ENCODE results near the gene NADK2. TPM values are rescaled to one million over a fixed set of nuclear protein-coding genes. Genes with fewer than 3 reads are reported as not detected.

The NADK2 gene
- total RNA-seq, 1 donor, result 34.7 TPM

DNA sequence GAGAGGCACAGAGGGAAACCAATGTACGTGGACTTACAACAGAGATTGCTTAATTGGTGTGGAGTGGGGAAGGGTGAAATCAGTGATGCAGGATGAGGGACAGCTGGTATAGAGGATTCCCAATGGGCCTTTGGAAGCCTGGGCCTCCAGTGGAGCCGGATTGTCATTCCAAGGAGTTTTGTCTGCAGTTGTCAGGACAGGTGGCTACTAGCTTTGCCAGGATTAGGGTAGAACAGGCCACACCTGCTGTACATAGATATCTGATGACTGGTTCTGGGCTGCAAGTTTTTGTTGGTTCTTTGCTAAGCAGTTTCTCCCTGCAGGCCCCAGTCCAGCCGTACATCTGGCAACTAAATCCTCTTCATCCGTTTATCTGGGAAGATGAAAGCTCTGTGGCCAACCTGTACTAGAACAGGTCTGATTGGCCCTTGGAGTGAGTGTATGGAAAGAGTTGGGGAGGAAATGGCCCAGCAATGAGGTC, 85.6 kb downstream of the NADK2 start:
- peak overlapping the region; percentile 37 for H3K4me2 ChIP-seq (ENCODE audit: insufficient read depth, low read length)

DNA sequence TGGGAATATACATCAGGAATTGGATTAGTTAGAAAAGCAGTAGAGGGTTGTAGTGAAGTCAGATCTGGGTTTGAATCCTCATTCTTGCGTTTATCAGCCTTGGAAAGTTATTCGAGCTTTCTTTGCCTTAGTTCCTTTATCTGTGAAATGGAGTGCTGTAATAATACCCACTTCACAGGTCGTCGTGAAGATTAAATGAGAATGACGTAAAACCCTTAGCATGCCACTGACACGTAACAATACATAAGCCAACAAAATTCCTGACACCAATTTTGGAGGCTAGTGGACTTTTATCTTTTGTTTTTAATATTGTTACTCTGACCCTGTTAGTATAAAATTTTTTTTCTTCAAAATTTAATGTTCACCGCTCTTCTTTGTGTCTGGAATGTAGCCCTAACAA, 86.4 kb downstream of the NADK2 start:
- Histone ChIP-seq H3K27ac (ENCODE audit: low read depth, low read length) (no peak overlapping the region), H3K9me3 (ENCODE audit: low read depth, low read length) (no peaks in the 10 kb centered on the region), H3K4me1 (ENCODE audit: insufficient read depth, low read length) (peaks cover 28% of the 10 kb centered on the region), H4K20me1 (ENCODE audit: insufficient read depth, low read length) (peaks cover 6% of the 10 kb centered on the region), H3K4me2 (ENCODE audit: insufficient read depth, low read length) (no peak overlapping the region), H3K79me2 (ENCODE audit: insufficient read depth, low read length) (peaks cover 83% of the 10 kb centered on the region), H2AFZ (ENCODE audit: low read length) (no peak overlapping the region), H3K36me3 (ENCODE audit: insufficient read depth, low read length) (peaks cover 42% of the 10 kb centered on the region), H3K27me3 (ENCODE audit: insufficient read depth, low read length) (no peaks in the 10 kb centered on the region), H3K4me3 (ENCODE audit: insufficient read depth, low read length) (no peak overlapping the region)
- DNase-seq (ENCODE audit: insufficient read length, low spot score, missing footprints), result no peak
- TF ChIP-seq, protein P1, sequence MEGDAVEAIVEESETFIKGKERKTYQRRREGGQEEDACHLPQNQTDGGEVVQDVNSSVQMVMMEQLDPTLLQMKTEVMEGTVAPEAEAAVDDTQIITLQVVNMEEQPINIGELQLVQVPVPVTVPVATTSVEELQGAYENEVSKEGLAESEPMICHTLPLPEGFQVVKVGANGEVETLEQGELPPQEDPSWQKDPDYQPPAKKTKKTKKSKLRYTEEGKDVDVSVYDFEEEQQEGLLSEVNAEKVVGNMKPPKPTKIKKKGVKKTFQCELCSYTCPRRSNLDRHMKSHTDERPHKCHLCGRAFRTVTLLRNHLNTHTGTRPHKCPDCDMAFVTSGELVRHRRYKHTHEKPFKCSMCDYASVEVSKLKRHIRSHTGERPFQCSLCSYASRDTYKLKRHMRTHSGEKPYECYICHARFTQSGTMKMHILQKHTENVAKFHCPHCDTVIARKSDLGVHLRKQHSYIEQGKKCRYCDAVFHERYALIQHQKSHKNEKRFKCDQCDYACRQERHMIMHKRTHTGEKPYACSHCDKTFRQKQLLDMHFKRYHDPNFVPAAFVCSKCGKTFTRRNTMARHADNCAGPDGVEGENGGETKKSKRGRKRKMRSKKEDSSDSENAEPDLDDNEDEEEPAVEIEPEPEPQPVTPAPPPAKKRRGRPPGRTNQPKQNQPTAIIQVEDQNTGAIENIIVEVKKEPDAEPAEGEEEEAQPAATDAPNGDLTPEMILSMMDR (IDR thresholded peaks at IDR 0.05; ENCODE audit: extremely low read depth, low read depth, low read length), result no peak

More for the DNA sequence above, 85.6 kb downstream of the NADK2 start:
- Histone ChIP-seq H3K9me3 (ENCODE audit: low read depth, low read length) (no peaks in the 10 kb centered on the region), H3K36me3 (ENCODE audit: insufficient read depth, low read length) (peaks cover 50% of the 10 kb centered on the region), H4K20me1 (ENCODE audit: insufficient read depth, low read length) (peaks cover 6% of the 10 kb centered on the region), H3K27ac (ENCODE audit: low read depth, low read length) (peak overlapping the region; percentile 59), H3K4me1 (ENCODE audit: insufficient read depth, low read length) (peaks cover 25% of the 10 kb centered on the region), H3K27me3 (ENCODE audit: insufficient read depth, low read length) (no peaks in the 10 kb centered on the region), H3K79me2 (ENCODE audit: insufficient read depth, low read length) (peaks cover 82% of the 10 kb centered on the region), H2AFZ (ENCODE audit: low read length) (no peak overlapping the region), H3K4me3 (ENCODE audit: insufficient read depth, low read length) (no peak overlapping the region)
- DNase-seq (ENCODE audit: insufficient read length, low spot score, missing footprints), result no peak
- TF ChIP-seq, protein P1 (IDR thresholded peaks at IDR 0.05; ENCODE audit: extremely low read depth, low read depth, low read length), result no peak

DNA sequence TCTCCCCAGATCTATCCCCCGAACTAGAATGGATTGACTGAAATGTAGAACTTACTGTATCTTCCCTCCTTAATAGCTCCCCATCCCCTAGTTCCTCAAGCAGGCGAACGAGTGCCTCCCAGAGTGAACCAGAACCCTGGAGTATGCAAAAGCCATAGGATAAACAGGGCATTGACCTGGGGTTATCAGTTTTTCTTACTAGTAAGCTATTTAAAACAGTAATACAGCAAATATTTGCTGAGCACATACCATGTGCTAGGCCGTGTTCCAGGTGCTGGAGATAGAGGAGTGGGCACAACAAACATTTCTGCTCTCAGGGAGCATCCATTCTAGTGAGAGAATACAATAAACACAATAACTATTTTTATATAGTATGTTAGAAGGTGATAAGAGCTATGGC, 88.0 kb downstream of the NADK2 start:
- Histone ChIP-seq H3K79me2 (ENCODE audit: insufficient read depth, low read length) (peaks cover 80% of the 10 kb centered on the region), H3K36me3 (ENCODE audit: insufficient read depth, low read length) (peaks cover 26% of the 10 kb centered on the region), H4K20me1 (ENCODE audit: insufficient read depth, low read length) (peaks cover 6% of the 10 kb centered on the region), H3K4me2 (ENCODE audit: insufficient read depth, low read length) (peak overlapping the region; percentile 95), H3K27ac (ENCODE audit: low read depth, low read length) (peak overlapping the region; percentile 7), H3K4me3 (ENCODE audit: insufficient read depth, low read length) (peak overlapping the region; percentile 91), H2AFZ (ENCODE audit: low read length) (no peak overlapping the region), H3K9me3 (ENCODE audit: low read depth, low read length) (no peaks in the 10 kb centered on the region), H3K4me1 (ENCODE audit: insufficient read depth, low read length) (peaks cover 28% of the 10 kb centered on the region), H3K27me3 (ENCODE audit: insufficient read depth, low read length) (no peaks in the 10 kb centered on the region)
- no peak for DNase-seq (ENCODE audit: insufficient read length, low spot score, missing footprints)
- TF ChIP-seq, protein P1 (IDR thresholded peaks at IDR 0.05; ENCODE audit: extremely low read depth, low read depth, low read length), result no peak

DNA sequence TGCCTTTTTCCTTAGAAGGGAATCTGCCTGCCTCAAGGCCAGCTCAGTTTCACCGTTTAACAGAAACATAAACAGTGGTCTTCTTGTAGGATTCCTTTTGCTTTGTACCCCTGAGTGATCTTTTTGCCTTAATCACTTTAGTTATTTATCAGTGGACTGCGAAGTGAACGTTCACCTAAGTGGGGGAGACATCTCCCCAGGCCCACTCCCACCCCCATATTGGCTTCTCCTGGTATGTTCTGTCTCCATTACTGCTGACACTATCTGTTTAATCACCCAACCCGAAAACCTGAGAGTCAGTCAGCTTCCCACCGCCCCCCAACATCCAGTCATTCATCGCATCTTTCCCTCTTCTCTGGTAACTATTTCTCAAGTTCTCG, 88.4 kb downstream of the NADK2 start:
- Histone ChIP-seq H2AFZ (ENCODE audit: low read length) (no peak overlapping the region), H3K36me3 (ENCODE audit: insufficient read depth, low read length) (peaks cover 23% of the 10 kb centered on the region), H3K27ac (ENCODE audit: low read depth, low read length) (peak overlapping the region; percentile 7), H3K27me3 (ENCODE audit: insufficient read depth, low read length) (no peaks in the 10 kb centered on the region), H3K4me3 (ENCODE audit: insufficient read depth, low read length) (peak overlapping the region; percentile 91), H3K4me1 (ENCODE audit: insufficient read depth, low read length) (peaks cover 29% of the 10 kb centered on the region), H3K9me3 (ENCODE audit: low read depth, low read length) (no peaks in the 10 kb centered on the region), H3K4me2 (ENCODE audit: insufficient read depth, low read length) (peak overlapping the region; percentile 95), H3K79me2 (ENCODE audit: insufficient read depth, low read length) (peaks cover 77% of the 10 kb centered on the region), H4K20me1 (ENCODE audit: insufficient read depth, low read length) (peaks cover 6% of the 10 kb centered on the region)
- TF ChIP-seq, protein P1 (IDR thresholded peaks at IDR 0.05; ENCODE audit: extremely low read depth, low read depth, low read length), result no peak
- DNase-seq (ENCODE audit: insufficient read length, low spot score, missing footprints), result no peak

Measured in osteoblast (primary cell).